Astrocyte (in vitro differentiated cells and primary cell): ENCODE measurements around the gene BIRC6. TPM values are rescaled to one million over a fixed set of nuclear protein-coding genes. Genes with fewer than 3 reads are reported as not detected.

Source experiments
- DNase-seq: peaks from one replicate; pipeline ENCODE4 v3.0.0-alpha.2; 2010; ENCODE audit warnings: low read depth
- FAIRE-seq: peaks from 2 replicates; lab custom pipeline; 2011; peaks lifted over from hg19 to GRCh38; lab: Jason Lieb, UNC
- H2AFZ ChIP-seq: 2 replicates; pipeline ENCODE4 v1.6.0; 2012; ENCODE audit warnings: low read depth, low read length, inconsistent platforms
- H3K27ac ChIP-seq: 2 replicates; pipeline ENCODE4 v1.5.1; 2011; ENCODE audit warnings: low read depth, low read length, inconsistent platforms
- H3K27me3 ChIP-seq: 2 replicates; pipeline ENCODE4 v1.6.0; 2011; ENCODE audit warnings: low read length, inconsistent platforms; ENCODE audit not compliant: insufficient read depth
- H3K36me3 ChIP-seq: 2 replicates; pipeline ENCODE4 v1.5.1; 2011; ENCODE audit warnings: low read length, inconsistent platforms; ENCODE audit not compliant: insufficient read depth
- H3K4me1 ChIP-seq: 2 replicates; pipeline ENCODE4 v1.5.1; 2011; ENCODE audit warnings: low read length, inconsistent platforms; ENCODE audit not compliant: insufficient read depth
- H3K4me2 ChIP-seq: 2 replicates; pipeline ENCODE4 v1.6.0; 2012; ENCODE audit warnings: low read length, inconsistent platforms
- H3K4me3 ChIP-seq: 2 replicates; pipeline ENCODE4 v1.5.1; 2011; ENCODE audit warnings: low read depth, mild to moderate bottlenecking, low read length, inconsistent platforms; ENCODE audit not compliant: insufficient read depth
- H3K79me2 ChIP-seq: 2 replicates; pipeline ENCODE4 v1.6.0; 2012; ENCODE audit warnings: mild to moderate bottlenecking, low read length, inconsistent platforms; ENCODE audit not compliant: insufficient read depth
- H3K9ac ChIP-seq: 2 replicates; pipeline ENCODE4 v1.6.0; 2012; ENCODE audit warnings: mild to moderate bottlenecking, low read length, inconsistent platforms
- H3K9me3 ChIP-seq: 2 replicates; pipeline ENCODE4 v1.5.1; 2012; ENCODE audit warnings: low read depth, mild to moderate bottlenecking, low read length, inconsistent platforms; ENCODE audit not compliant: insufficient read depth
- H4K20me1 ChIP-seq: 2 replicates; pipeline ENCODE4 v1.6.0; 2012; ENCODE audit warnings: low read length, inconsistent platforms; ENCODE audit not compliant: insufficient read depth
- H3K27ac Mint-ChIP-seq: one replicate; pipeline ENCODE4 v1.8.0; 2021; ENCODE audit warnings: mild to moderate bottlenecking, mixed read lengths; ENCODE audit not compliant: unreplicated experiment
- H3K27me3 Mint-ChIP-seq: one replicate; pipeline ENCODE4 v1.8.0; 2021; ENCODE audit warnings: low read depth, mixed read lengths; ENCODE audit not compliant: unreplicated experiment
- H3K36me3 Mint-ChIP-seq: one replicate; pipeline ENCODE4 v1.8.0; 2021; ENCODE audit warnings: low read depth, mixed read lengths; ENCODE audit not compliant: unreplicated experiment
- H3K4me1 Mint-ChIP-seq: one replicate; pipeline ENCODE4 v1.8.0; 2021; ENCODE audit warnings: low read depth, mixed read lengths; ENCODE audit not compliant: unreplicated experiment
- H3K4me3 Mint-ChIP-seq: one replicate; pipeline ENCODE4 v1.8.0; 2021; ENCODE audit warnings: mild to moderate bottlenecking, moderate library complexity, mixed read lengths; ENCODE audit not compliant: unreplicated experiment
- H3K9me3 Mint-ChIP-seq: one replicate; pipeline ENCODE4 v1.8.0; 2021; ENCODE audit warnings: mild to moderate bottlenecking, mixed read lengths; ENCODE audit not compliant: unreplicated experiment
- CTCF ChIP-seq: IDR thresholded peaks from 2 replicates; pipeline ENCODE4 v1.5.1; 2011; ENCODE audit warnings: low read depth, mild to moderate bottlenecking, inconsistent platforms, low read length, moderate library complexity; ENCODE audit not compliant: insufficient read depth
- EZH2 ChIP-seq: IDR thresholded peaks from 2 replicates; pipeline ENCODE4 v1.6.1; 2012; ENCODE audit warnings: mild to moderate bottlenecking, low read length, inconsistent platforms; ENCODE audit not compliant: insufficient read depth
- total RNA-seq: library from RNA; stranded (reverse); gene quantifications from 2 replicates; pipeline ENCODE4 v1.2.1, GENCODE V29; 2021

The BIRC6 gene
- total RNA-seq, 1 donor from 2014 or later: 86.1 TPM

- Histone ChIP-seq H2AFZ (no peak overlapping the region), H3K79me2 (no peaks in the 10 kb centered on the region), H3K27ac (no peak overlapping the region), H3K9ac (no peak overlapping the region), H3K27me3 (no peaks in the 10 kb centered on the region), H3K4me2 (no peak overlapping the region), H3K36me3 (peaks cover 34% of the 10 kb centered on the region), H3K4me3 (no peak overlapping the region), H3K4me1 (peaks cover 5% of the 10 kb centered on the region), H3K9me3 (no peaks in the 10 kb centered on the region), H4K20me1 (no peaks in the 10 kb centered on the region)
- no peaks in the 10 kb centered on the region for H3K27me3 Mint-ChIP-seq
- FAIRE-seq: no peak
- H3K9me3 Mint-ChIP-seq: no peaks in the 10 kb centered on the region
- no peak for TF ChIP-seq EZH2
- TF ChIP-seq CTCF: no peak
- H3K4me1 Mint-ChIP-seq: peaks cover 8% of the 10 kb centered on the region
- no peak overlapping the region for H3K27ac Mint-ChIP-seq
- DNase-seq: no peak
- no peak overlapping the region for H3K4me3 Mint-ChIP-seq
- peaks cover 5% of the 10 kb centered on the region for H3K36me3 Mint-ChIP-seq
These were observed 141.5 kb downstream of the BIRC6 start for GRCh38 chr2:32498306-32498705.

- H3K9me3 Mint-ChIP-seq: no peaks in the 10 kb centered on the region
- Histone ChIP-seq H3K9me3 (no peaks in the 10 kb centered on the region), H3K36me3 (peaks cover 41% of the 10 kb centered on the region), H3K4me1 (no peaks in the 10 kb centered on the region), H2AFZ (no peak overlapping the region), H3K9ac (no peak overlapping the region), H4K20me1 (peaks cover 7% of the 10 kb centered on the region), H3K4me3 (no peak overlapping the region), H3K79me2 (no peaks in the 10 kb centered on the region), H3K4me2 (no peak overlapping the region), H3K27me3 (no peaks in the 10 kb centered on the region), H3K27ac (no peak overlapping the region)
- no peak overlapping the region for H3K27ac Mint-ChIP-seq
- no peaks in the 10 kb centered on the region for H3K27me3 Mint-ChIP-seq
- H3K4me3 Mint-ChIP-seq: no peak overlapping the region
- no peaks in the 10 kb centered on the region for H3K36me3 Mint-ChIP-seq
- DNase-seq (no peak), FAIRE-seq (no peak)
- H3K4me1 Mint-ChIP-seq: no peaks in the 10 kb centered on the region
- TF ChIP-seq CTCF (no peak), EZH2 (no peak)
These were observed 146.1 kb downstream of the BIRC6 start for GRCh38 chr2:32502941-32503340.

- Histone ChIP-seq H3K36me3 (peaks cover 42% of the 10 kb centered on the region), H2AFZ (no peak overlapping the region), H3K27me3 (no peaks in the 10 kb centered on the region), H3K4me2 (no peak overlapping the region), H3K4me1 (no peaks in the 10 kb centered on the region), H3K9me3 (no peaks in the 10 kb centered on the region), H3K9ac (no peak overlapping the region), H3K27ac (no peak overlapping the region), H4K20me1 (peaks cover 7% of the 10 kb centered on the region), H3K4me3 (no peak overlapping the region), H3K79me2 (no peaks in the 10 kb centered on the region)
- Mint-ChIP-seq H3K36me3 (peaks cover 5% of the 10 kb centered on the region), H3K9me3 (no peaks in the 10 kb centered on the region), H3K27me3 (no peaks in the 10 kb centered on the region), H3K4me1 (no peaks in the 10 kb centered on the region), H3K27ac (no peak overlapping the region), H3K4me3 (no peak overlapping the region)
- DNase-seq (no peak), FAIRE-seq (no peak)
- TF ChIP-seq EZH2: no peak
- no peak for TF ChIP-seq CTCF
These were observed 148.2 kb downstream of the BIRC6 start for GRCh38 chr2:32504877-32505478.
